Glomerular visceral epithelial cell (primary cell): ENCODE results near the gene ZNF691.
"Not testable (repeated sequence)": the region's sequence is repeated elsewhere in the genome, so short reads cannot be mapped to it uniquely, and the experiment has no call there.

ENCODE experiments used
- DNase-seq: peaks from one replicate; pipeline ENCODE4 v3.0.0-alpha.2; 2016; ENCODE audit errors: extremely low spot score

Gene ZNF691

DNA sequence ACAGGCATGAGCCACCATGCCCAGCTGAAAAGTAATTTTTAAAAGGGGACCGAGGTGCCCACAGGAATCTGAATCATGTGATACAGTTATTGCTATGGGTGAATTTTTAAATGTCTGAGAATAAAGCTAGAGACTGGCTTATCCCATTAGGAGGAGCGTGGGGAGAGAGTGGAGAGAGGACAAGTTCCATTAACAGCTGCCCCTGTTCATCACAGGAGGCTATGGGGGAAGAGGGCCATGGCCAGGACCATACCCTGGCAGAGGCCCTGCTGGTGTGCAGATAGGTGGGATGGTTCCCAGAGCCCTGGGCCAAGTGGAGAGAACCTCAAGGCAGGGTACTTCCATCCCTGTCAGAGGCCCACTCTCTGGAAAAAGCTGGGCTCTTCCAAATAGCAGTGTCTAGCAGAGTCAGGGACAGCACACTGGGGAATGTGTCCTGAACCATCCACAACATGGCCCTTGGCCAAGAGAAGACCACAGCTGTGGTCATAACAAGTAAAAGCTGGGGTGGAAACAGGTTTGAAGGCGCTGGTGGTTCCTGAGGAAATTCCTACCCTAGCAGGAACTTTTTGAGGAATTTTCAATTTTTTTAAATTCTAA lies 13.7 kb upstream of the ZNF691 start:
- DNase-seq, result no peak

DNA sequence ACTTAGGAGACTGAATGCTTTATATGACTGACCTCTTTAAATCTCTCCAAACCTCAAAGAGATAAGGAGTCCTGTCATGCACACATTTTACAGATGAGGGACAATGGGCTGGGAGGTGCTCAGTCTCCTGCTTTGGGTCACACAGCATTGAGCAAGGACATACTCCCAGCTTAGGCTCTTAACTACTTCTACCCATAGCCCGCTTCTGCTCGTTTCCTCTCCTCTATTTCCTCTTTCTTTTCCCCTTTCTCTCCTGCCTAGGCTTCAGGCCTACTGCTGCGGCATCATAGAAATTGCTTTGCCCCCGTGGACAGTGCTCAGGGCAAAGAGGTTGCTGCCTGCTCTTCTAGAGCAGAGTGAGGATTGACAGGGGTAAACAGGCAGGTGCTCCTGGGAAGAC lies 12.4 kb upstream of the ZNF691 start:
- no peak for DNase-seq

DNA sequence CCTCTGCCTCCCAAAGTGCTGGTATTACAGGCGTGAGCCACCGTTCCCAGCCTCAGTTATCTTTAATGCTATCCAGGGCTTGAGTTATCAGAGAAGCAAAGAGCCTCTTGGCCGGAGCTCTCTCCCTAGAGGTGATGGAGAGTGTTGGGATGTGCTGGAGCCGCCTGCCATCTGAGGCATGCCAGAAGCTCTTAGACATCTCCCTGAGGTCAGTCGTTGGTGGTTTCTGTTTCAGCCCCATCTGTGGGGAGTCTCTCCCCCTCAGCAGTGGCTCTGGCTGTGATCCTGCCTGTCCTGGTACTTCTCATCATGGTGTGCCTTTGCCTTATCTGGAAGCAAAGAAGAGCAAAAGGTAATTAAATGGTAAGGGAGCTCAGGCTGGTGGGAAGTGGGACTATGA lies 11.6 kb upstream of the ZNF691 start:
- DNase-seq, result no peak

GRCh38 chr1:42835422-42835821 lies 11.0 kb upstream of the ZNF691 start:
- DNase-seq, result no peak

DNA sequence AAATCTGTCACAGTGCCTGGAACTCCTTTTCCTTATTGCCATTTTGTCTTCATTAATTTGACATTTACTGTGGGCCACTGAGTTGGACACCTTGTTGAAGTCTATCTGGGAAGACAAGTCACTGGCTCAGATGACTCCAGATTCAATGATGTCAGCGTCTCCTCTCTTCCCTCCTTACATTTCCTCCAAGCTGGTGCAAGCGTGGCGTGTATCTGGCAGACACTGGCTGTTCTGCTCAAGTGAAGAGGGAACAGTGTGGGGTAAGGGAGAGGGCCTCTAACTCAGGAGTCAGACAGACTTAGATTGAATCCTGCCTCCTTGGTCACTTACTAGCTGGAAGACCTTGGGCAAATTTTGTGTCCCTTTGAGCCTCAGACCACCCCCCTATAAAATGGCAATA lies 8.7 kb upstream of the ZNF691 start:
- DNase-seq, result no peak

- no peak for DNase-seq
These were observed 7.8 kb upstream of the ZNF691 start for GRCh38 chr1:42838482-42839190.

DNA sequence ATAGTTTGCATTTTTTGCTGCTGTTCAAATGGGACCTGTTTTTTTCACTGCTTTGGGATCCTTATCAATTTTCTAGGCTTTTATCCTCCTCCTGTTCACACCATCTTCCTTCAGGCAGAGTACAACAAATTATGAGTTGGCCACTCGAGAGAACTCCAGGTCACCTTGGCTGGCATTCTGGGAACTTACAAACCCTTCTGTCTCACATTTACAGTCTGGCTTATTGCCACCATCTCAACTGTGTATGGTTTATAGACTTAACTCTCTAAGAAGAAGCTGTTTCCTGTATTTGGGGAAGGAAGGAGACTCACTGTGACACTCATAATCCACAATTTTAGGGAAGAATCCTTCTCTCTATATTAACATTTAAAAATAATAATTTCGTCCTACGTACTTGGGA lies 5.4 kb upstream of the ZNF691 start:
- no peak for DNase-seq

- DNase-seq, result no peak
These were observed 4.8 kb upstream of the ZNF691 start for GRCh38 chr1:42841440-42842147.

- DNase-seq, result no peak
These were observed 1.7 kb upstream of the ZNF691 start for GRCh38 chr1:42844592-42845140.

DNA sequence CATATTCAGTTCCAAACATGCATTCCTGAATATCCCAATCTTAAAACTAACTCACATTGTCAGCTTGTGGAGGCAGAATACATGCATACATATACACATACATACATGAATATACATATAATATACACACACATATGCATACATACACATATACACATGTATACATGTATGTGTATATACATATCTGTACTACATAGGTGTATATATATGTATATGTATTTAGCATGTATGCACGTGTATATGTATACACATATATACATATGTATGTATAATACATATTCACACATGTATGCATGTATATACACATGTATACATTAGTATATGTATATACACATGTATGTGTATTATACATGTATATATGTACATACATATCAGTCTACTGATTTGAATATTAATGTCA lies 1.2 kb upstream of the ZNF691 start:
- no peak for DNase-seq

- no peak for DNase-seq
These were observed 552 bp upstream of the ZNF691 start for GRCh38 chr1:42845866-42846256.

DNA sequence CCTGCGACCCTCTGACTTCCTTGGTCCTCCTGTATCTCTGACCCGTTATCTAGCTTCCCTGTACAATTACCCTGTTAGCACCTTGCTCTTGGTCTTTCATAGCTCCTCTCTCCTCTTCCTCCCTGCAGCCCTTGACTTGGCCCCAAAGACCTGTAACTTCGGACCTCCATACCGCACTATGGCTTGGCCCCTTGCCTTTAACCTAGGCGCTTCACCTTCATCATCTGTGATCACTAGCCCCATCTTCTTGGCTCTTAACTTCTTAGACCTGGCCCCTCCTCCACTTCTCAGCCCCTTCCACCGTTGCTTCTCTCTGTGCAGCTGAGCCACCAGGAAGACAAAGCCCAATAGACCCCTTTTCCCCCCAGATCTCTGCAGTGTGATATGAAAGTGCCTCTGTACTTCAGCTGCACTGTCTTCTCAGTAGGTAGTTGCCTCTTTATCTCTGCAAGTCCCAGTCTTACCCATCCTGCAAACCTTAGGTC lies 740 bp downstream of the ZNF691 start:
- no peak for DNase-seq

DNA sequence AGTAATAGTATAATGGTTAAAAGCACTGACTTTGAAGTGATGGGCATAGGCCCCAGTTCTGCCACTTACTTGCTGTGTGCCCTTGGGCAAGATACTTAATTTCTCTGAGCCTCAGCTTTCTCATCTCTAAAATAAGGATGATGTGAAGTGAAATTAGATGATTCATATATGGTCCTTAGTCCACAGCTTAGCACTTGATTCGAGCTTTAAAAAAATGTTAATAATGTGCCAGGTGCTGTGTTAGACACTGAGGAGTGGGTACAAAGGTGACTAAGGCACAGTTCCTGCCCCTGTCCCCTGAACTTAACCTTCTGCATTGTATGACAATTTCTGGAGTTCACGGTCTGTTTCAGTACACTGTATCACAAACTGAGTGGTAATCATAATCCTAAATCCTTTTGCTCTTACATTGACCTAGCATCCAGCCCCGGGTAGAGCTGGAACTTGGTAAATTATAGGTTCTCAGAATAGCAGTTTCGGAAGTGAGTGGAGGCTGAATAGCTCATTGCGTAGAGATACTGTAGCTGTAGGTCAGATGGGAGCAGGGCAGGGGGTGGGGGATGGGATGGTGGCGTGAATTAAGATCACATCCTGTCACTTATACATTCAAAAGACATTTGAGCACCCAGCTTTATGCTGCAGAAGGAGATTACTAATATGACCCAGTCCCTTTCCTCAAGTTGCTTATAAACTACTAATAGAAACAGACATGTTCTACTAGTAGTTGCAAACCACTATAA lies 1.5 kb downstream of the ZNF691 start:
- no peak for DNase-seq

GRCh38 chr1:42848823-42849537 lies 2.6 kb downstream of the ZNF691 start:
- no peak for DNase-seq

DNA sequence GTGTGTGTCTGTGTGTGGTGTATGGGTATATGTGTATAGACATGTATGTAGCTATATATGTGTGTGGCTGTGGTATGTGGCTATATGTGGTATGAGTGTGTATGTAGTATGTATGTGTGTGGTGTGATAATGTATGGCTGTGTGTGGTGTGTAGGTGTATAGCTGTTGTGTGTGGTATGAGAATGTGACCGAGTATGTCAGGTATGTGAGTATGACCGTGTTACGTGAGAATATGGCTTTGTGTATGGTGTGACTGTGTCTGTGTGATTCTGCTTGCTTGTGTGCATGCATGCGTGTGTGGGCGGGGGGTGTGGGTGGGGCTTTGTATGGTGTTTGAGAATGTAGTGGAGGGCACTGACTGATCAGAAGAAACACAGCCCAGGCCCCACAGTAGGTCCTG lies 3.5 kb downstream of the ZNF691 start:
- no peak for DNase-seq

DNA sequence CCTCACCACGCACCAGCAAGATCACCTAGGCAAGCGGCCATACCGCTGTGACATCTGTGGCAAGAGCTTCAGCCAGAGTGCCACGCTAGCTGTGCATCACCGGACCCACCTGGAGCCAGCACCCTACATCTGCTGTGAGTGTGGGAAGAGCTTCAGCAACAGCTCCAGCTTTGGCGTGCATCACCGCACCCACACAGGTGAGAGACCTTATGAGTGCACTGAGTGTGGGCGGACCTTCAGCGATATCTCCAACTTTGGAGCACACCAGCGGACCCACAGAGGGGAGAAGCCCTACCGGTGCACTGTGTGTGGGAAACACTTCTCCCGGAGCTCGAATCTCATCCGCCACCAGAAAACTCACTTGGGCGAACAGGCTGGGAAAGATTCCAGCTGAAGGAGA lies 5.0 kb downstream of the ZNF691 start:
- DNase-seq, result no peak

- no peak for DNase-seq
These were observed 5.7 kb downstream of the ZNF691 start for GRCh38 chr1:42851960-42852607.

DNA sequence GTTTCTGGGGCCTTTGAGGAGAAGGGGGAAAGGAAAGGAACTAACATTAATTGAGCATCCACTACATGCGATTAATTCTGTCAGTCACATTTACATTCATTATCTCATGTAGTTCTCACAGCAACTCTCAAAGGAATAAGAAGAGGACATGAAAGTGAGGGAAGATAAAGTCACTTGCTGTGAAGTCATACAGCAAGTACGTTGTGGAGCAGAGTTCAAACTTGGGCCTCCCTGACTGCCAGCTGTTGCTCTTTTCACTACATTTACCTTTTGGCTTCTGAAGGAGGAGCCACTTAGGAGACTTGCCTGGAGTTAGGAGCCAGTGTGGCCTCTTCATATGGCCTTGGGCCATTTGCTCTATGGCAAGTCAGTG lies 6.2 kb downstream of the ZNF691 start:
- no peak for DNase-seq

- no peak for DNase-seq
These were observed 6.9 kb downstream of the ZNF691 start for GRCh38 chr1:42853116-42853884.

- not testable (repeated sequence) for DNase-seq
These were observed 10.1 kb downstream of the ZNF691 start for GRCh38 chr1:42856554-42856953.
